ENCODE data around the gene DFFB.
"Not testable (repeated sequence)": the region's sequence is repeated elsewhere in the genome, so short reads cannot be mapped to it uniquely, and the experiment has no call there.

The DFFB gene, protein sequence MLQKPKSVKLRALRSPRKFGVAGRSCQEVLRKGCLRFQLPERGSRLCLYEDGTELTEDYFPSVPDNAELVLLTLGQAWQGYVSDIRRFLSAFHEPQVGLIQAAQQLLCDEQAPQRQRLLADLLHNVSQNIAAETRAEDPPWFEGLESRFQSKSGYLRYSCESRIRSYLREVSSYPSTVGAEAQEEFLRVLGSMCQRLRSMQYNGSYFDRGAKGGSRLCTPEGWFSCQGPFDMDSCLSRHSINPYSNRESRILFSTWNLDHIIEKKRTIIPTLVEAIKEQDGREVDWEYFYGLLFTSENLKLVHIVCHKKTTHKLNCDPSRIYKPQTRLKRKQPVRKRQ

DNA sequence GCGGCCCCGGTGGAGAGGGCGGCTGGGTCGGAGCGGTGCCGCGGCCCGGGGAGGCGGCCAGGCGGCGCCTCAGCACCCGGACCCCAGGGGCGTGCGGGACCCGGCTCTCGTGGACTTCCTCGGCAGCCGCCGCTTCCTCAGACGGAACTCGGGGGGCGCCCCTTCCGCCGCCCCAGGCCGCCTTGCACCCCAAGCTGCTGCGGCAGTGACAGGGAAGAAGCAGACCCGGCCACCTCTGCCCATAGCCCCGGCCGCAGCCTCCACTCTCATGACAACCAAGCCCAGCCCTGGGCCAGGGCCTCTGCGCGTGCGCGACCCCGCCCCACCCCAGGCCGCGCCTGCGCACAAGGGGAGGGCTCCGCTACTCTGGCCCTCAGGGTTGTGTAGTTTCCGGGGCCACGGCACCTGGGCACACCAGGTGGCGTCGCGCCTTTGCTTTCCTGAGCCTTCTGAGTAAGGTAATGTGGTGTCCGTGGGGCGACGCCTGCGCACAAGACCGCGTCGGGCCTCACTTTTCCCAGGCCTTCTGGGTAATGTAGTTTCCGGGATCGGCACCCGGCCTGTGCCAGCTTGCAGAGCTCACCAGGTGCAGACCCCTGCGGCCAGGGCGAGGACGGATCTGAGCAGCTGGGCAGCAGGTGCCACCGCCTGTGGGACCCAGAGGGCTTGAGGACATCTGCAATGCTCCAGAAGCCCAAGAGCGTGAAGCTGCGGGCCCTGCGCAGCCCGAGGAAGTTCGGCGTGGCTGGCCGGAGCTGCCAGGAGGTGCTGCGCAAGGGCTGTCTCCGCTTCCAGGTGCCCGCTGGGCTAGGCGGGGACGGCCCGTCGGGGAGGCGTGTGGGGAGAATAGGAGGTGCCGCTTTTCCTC lies at the start of gene DFFB, which contains the start of gene CEP104:
Gene DFFB, plus strand, starts transcription at position 554 of the 868 bp plus-strand sequence. Its CDS starts 128 bp downstream, at position 682.
Gene CEP104, minus strand, starts transcription at position 289 of the 868 bp plus-strand sequence. CDS start 4,804 bp downstream, outside the sequence.
- DNase-seq (ENCODE audit: low read depth): peak; percentile 47

GRCh38 chr1:3807769-3808168 lies 49.5 kb upstream of the DFFB start:
- no peak for DNase-seq (ENCODE audit: low read depth)

- DNase-seq (ENCODE audit: low read depth): no peak
These were observed 47.6 kb upstream of the DFFB start for GRCh38 chr1:3809680-3810079.

DNA sequence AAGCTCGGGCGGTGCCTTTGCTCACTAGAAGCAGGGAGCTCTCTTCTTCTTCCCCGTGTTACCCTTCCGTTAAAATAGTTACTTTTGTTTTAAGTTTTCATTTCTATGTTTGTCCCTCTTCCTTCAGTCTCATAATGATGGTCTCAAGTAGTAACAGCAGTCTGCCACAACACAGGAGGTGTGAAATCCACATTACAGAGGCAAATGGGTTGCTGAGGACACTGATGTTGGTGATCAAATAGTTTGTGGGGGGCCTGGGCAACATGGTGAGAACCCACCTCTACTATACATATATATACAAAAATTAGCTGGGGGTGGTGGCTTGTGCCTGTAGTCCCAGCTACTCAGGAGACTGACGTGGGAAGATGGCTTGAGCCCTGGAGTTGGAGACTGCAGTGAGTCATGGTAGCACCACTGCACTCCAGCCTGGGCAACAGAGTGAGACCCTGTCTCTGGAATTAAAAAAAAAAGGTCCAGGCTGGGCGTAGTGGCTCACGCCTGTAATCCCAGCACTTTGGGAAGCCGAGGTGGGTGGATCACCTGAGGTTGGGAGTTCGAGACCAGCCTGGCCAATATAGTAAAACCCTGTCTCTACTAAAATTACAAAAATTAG lies 47.0 kb upstream of the DFFB start:
- not testable (repeated sequence) for DNase-seq (ENCODE audit: low read depth)

GRCh38 chr1:3811595-3811911 lies 45.7 kb upstream of the DFFB start:
- DNase-seq (ENCODE audit: low read depth): no peak

DNA sequence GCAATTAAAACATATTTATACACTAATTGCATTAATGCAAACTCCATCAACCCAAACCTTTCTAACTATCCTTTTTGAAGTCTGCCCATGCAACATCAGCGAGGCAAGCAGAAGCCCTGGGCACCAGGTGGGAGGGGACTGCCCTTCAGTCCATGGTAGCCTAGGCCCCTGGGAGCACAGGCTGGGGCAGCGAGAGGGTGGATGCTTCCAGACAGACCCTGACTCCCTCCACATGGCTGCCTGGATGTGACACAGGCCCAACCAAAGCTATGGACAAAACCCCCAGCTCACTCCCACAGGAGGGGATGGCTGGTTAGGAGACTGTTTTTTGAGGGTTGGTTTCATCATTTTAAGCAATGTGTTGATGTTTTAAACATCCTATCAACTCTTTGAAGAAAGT lies 43.2 kb upstream of the DFFB start:
- no peak for DNase-seq (ENCODE audit: low read depth)

GRCh38 chr1:3814771-3815561 lies 42.3 kb upstream of the DFFB start:
- DNase-seq (ENCODE audit: low read depth): no peak

GRCh38 chr1:3816331-3817137 lies 40.7 kb upstream of the DFFB start:
- no peak for DNase-seq (ENCODE audit: low read depth)

DNA sequence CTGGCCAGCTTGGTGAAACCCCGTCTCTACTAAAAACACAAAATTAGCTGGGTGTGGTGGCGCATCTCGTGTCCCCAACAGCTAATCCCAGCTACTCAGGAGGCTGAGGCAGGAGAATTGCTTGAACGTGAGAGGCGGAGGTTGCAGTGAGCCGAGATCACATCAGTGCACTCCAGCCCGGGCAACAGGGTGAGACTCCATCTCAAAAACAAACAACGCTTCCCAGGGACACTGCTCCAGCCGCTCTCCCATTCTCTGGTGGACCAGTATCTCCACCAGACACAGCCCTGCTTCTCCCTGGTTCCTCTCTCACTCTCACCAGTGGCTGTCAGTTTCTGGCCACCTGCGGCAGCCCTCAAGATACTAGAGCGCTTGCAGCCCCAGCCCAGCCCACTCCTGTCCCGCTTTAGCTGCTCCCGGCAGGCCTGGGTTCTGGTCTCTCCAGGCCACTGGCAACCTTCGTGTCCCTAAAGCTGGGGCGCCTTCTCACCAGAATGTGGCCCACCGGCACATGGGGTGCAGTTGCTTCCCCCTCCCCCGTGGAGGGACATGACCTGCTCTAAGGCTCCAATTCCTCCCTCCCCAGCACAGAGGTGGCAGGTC lies 40.0 kb upstream of the DFFB start:
- DNase-seq (ENCODE audit: low read depth): no peak

GRCh38 chr1:3817821-3818597 lies 39.3 kb upstream of the DFFB start:
- no peak for DNase-seq (ENCODE audit: low read depth)

GRCh38 chr1:3819771-3820200 lies 37.5 kb upstream of the DFFB start:
- no peak for DNase-seq (ENCODE audit: low read depth)

GRCh38 chr1:3820316-3820715 lies 37.0 kb upstream of the DFFB start:
- DNase-seq (ENCODE audit: low read depth): no peak

GRCh38 chr1:3821004-3821403 lies 36.3 kb upstream of the DFFB start:
- no peak for DNase-seq (ENCODE audit: low read depth)

DNA sequence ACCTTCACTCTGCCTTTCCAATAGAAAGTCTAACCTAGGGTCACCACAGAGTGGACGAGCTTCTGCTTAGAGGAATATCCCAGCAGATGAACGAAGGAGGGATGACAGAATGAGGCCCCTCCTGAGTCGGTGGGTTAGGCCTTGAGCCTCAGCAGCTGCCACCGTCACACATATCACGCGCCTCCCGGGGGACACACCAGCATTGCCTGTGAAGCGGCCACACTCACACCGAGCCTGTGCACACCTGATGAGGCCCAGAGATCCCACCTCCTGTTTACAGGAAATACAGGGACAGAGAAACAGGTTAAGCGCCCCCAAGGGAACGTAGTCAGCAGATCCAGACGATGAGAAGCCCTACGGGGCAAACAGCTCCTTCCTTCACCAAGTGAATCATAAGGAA lies 35.8 kb upstream of the DFFB start:
- no peak for DNase-seq (ENCODE audit: low read depth)

GRCh38 chr1:3821908-3822307 lies 35.4 kb upstream of the DFFB start:
- no peak for DNase-seq (ENCODE audit: low read depth)

GRCh38 chr1:3822421-3822820 lies 34.9 kb upstream of the DFFB start:
- no peak for DNase-seq (ENCODE audit: low read depth)

- DNase-seq (ENCODE audit: low read depth): no peak
These were observed 32.6 kb upstream of the DFFB start for GRCh38 chr1:3824650-3825049.

DNA sequence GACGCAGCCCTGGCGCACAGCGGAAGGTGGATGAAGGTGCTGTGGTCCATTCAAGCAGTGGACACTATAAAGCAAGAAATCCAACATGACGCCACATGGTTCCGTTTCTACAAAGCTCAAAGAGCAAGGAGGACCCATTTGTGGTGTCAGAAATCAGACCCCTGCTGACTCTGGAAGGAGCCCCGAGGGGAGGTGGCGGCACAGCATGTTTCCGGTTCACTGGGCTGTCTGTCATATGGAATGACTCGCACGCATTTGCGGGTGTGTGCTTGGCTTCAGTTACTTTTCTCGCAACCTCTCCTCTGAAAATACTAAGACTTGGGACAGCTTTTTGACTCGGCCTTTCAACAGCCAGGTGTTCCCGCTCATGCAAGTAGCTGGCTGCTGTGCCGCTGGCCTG lies 31.9 kb upstream of the DFFB start:
- no peak for DNase-seq (ENCODE audit: low read depth)

- DNase-seq (ENCODE audit: low read depth): no peak
These were observed 29.4 kb upstream of the DFFB start for GRCh38 chr1:3827813-3828307.

DNA sequence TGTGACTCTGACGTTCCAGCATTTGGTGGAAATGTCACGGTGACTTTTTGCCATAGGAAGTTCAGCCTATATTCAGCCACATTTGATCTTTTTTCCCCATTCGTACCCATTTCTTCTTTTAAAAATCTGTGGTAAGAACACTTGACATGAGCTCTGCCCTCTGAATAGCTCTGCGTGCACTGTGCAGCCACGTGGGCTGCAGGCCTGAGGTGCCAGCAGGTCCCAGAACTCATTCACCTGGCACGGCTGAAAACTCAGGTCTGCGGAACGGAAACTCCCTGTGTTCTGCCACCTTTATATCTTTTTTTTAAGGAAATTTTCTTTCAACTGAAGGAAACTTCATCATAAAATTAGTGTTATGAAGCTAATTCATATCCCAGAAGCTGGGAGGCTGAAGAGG lies 28.9 kb upstream of the DFFB start:
- no peak for DNase-seq (ENCODE audit: low read depth)
